Suprapubic skin (tissue), 4 donors: ENCODE data around the gene SHKBP1.

Experiments
- POLR2A ChIP-seq, 2 donors: fragments of 450-650 bp; IDR thresholded peaks; one replicate each; pipeline ENCODE4 v1.6.1; 2017; ENCODE audit warnings: antibody characterized with exemption in 2 of 2, mild to moderate bottlenecking in 2 of 2, moderate library complexity in 2 of 2
- POLR2AphosphoS5 ChIP-seq, 3 donors: sonication (generic); formaldehyde crosslinking; IDR thresholded peaks; one replicate each; pipeline ENCODE4 v1.6.1; 2017; ENCODE audit warnings: antibody characterized with exemption in 3 of 3
- TF ChIP-seq, protein P1 (sequence below), 2 donors: fragments of 200-600 bp in 1 of 2; fragments of 450-650 bp in 1 of 2; sonication (generic) in 1 of 2; IDR thresholded peaks; one replicate each; pipeline ENCODE4 v1.5.1; 2016 to 2019; ENCODE audit warnings: antibody characterized with exemption in 2 of 2, mild to moderate bottlenecking in 1 of 2, moderate library complexity in 1 of 2

- TF ChIP-seq, protein P1, sequence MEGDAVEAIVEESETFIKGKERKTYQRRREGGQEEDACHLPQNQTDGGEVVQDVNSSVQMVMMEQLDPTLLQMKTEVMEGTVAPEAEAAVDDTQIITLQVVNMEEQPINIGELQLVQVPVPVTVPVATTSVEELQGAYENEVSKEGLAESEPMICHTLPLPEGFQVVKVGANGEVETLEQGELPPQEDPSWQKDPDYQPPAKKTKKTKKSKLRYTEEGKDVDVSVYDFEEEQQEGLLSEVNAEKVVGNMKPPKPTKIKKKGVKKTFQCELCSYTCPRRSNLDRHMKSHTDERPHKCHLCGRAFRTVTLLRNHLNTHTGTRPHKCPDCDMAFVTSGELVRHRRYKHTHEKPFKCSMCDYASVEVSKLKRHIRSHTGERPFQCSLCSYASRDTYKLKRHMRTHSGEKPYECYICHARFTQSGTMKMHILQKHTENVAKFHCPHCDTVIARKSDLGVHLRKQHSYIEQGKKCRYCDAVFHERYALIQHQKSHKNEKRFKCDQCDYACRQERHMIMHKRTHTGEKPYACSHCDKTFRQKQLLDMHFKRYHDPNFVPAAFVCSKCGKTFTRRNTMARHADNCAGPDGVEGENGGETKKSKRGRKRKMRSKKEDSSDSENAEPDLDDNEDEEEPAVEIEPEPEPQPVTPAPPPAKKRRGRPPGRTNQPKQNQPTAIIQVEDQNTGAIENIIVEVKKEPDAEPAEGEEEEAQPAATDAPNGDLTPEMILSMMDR (IDR thresholded peaks at IDR 0.05), result no peak
- TF ChIP-seq POLR2A (IDR thresholded peaks at IDR 0.05), result no peak
- TF ChIP-seq POLR2AphosphoS5 (IDR thresholded peaks at IDR 0.05), result no peak
Measured at GRCh38 chr19:40626918-40627317, 50.2 kb downstream of the SHKBP1 start.
